GM12891 (cell line): ENCODE measurements around the gene EPHX1.

Experiments used
- POLR2A ChIP-seq: IDR thresholded peaks from 2 replicates; pipeline ENCODE4 v1.6.1; 2011; ENCODE audit warnings: low read depth, low read length, control low read depth
- POLR2AphosphoS5 ChIP-seq: IDR thresholded peaks from 2 replicates; pipeline ENCODE4 v1.6.1; 2011; ENCODE audit warnings: low read depth, low read length, control low read depth

DNA sequence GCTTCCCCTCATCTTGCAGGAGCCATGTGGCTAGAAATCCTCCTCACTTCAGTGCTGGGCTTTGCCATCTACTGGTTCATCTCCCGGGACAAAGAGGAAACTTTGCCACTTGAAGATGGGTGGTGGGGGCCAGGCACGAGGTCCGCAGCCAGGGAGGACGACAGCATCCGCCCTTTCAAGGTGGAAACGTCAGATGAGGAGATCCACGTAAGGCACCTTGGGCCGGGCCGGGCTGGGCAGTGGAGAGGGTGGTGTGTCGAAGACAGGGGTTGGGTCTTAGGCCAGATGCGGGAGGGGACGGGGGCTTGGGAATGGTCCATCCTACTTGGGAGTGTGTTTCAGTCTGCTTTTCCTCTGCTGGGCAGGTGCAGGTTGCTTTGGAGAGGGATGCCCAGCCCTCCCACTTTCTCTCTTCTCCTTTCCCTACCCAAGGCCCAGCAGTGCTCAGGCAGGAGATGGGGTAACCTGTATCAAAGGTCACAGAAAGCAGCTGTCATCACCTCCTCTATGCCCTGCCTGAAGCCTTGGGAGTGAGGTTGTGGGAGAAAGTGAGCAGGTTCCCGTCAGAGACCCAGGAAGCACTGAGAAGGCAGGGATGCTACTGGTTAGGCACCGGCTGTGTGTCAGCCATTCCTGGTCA is 18.9 kb downstream of the EPHX1 start:
- TF ChIP-seq POLR2A (no peak), POLR2AphosphoS5 (no peak)
